ENCODE data around the gene TCF12. TPM values are rescaled to one million over a fixed set of nuclear protein-coding genes. Genes with fewer than 3 reads are reported as not detected.

The TCF12 gene
- total RNA-seq, 1 experiment from 2014 or later: 102 TPM

DNA sequence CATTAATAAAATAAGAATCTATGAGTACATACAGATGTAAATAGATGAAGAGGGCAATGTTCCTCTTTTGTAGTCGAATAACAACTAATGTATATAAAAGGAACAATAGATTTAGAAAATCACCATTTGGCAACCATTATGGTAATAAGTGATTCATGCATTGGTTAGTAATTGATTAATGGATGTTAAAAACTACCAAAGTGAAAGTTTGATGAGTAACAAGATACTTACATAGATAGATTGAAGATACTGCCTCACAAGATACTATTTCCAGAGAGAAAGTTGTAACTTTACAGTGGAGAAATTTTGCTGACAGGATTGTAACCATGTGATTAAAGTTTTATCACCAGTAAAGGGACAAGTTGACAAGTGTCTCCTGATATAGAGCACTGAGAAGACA is 55.0 kb downstream of the TCF12 start:
- no peak overlapping the region for H3K27ac ChIP-seq (ENCODE audit: low read length)
- ATAC-seq: no peak
- TF ChIP-seq TCF7L2 (IDR thresholded peaks at IDR 0.05; ENCODE audit: low read depth, low read length) (no peak), SIN3A (IDR thresholded peaks at IDR 0.05; ENCODE audit: borderline replicate concordance, insufficient read depth, low read depth, low read length) (no peak), POLR2AphosphoS5 (IDR thresholded peaks at IDR 0.05; ENCODE audit: low read depth, low read length) (no peak)
- TF ChIP-seq, protein P1, sequence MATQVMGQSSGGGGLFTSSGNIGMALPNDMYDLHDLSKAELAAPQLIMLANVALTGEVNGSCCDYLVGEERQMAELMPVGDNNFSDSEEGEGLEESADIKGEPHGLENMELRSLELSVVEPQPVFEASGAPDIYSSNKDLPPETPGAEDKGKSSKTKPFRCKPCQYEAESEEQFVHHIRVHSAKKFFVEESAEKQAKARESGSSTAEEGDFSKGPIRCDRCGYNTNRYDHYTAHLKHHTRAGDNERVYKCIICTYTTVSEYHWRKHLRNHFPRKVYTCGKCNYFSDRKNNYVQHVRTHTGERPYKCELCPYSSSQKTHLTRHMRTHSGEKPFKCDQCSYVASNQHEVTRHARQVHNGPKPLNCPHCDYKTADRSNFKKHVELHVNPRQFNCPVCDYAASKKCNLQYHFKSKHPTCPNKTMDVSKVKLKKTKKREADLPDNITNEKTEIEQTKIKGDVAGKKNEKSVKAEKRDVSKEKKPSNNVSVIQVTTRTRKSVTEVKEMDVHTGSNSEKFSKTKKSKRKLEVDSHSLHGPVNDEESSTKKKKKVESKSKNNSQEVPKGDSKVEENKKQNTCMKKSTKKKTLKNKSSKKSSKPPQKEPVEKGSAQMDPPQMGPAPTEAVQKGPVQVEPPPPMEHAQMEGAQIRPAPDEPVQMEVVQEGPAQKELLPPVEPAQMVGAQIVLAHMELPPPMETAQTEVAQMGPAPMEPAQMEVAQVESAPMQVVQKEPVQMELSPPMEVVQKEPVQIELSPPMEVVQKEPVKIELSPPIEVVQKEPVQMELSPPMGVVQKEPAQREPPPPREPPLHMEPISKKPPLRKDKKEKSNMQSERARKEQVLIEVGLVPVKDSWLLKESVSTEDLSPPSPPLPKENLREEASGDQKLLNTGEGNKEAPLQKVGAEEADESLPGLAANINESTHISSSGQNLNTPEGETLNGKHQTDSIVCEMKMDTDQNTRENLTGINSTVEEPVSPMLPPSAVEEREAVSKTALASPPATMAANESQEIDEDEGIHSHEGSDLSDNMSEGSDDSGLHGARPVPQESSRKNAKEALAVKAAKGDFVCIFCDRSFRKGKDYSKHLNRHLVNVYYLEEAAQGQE (IDR thresholded peaks at IDR 0.05; ENCODE audit: insufficient read depth in 1 of 2, low read depth in 2 of 2, low read length in 1 of 2): no peak
- TF ChIP-seq, protein P2, sequence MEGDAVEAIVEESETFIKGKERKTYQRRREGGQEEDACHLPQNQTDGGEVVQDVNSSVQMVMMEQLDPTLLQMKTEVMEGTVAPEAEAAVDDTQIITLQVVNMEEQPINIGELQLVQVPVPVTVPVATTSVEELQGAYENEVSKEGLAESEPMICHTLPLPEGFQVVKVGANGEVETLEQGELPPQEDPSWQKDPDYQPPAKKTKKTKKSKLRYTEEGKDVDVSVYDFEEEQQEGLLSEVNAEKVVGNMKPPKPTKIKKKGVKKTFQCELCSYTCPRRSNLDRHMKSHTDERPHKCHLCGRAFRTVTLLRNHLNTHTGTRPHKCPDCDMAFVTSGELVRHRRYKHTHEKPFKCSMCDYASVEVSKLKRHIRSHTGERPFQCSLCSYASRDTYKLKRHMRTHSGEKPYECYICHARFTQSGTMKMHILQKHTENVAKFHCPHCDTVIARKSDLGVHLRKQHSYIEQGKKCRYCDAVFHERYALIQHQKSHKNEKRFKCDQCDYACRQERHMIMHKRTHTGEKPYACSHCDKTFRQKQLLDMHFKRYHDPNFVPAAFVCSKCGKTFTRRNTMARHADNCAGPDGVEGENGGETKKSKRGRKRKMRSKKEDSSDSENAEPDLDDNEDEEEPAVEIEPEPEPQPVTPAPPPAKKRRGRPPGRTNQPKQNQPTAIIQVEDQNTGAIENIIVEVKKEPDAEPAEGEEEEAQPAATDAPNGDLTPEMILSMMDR (IDR thresholded peaks at IDR 0.05): no peak
- H3K4me1 ChIP-seq (ENCODE audit: control insufficient read depth, insufficient read depth, low read length): peaks cover 38% of the 10 kb centered on the region
- intact Hi-C loops (cut with micrococcal nuclease; ENCODE audit: unreplicated experiment): no loop called here
- no peak for DNase-seq (ENCODE audit: low read depth, low spot score)
- no peaks in the 10 kb centered on the region for H3K27me3 ChIP-seq (ENCODE audit: control insufficient read depth, insufficient read depth, low read length)
- no peaks in the 10 kb centered on the region for H3K36me3 ChIP-seq (ENCODE audit: control insufficient read depth, insufficient read depth, low read length)
- no peaks in the 10 kb centered on the region for H3K9me3 ChIP-seq (ENCODE audit: control insufficient read depth, insufficient read depth, low read depth, low read length)
- H3K4me3 ChIP-seq (ENCODE audit: low read depth in 2 of 2, low read length in 2 of 2): no peak overlapping the region
- ChIA-PET CTCF (no interaction called here), POLR2A (no interaction called here)
- no TSS peak for BruUV-seq (replicated peaks)
- in situ Hi-C loops (cut with HindIII; ENCODE audit: low pct_unique_long_range_greater_than_20kb, low sequenced_read_pairs): no loop called here

DNA sequence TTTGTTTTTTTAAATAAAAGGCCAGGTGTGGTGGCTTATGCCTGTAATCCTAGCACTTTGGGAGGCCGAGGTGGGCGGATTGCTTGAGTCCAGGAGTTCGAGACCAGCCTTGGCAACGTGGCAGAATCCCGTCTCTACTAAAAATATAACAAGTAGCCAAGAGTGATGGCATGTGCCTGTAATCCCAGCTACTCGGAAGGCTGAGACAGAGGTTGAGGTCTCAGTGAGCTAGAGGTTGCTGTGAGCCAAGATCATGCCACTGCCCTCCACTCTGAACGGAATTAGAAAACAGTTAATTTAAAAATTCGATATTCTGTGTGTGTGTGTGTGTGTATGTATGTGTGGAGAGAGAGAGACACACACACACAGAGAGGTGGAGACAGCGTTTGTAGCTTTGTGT is 58.8 kb downstream of the TCF12 start:
- ChIA-PET CTCF (interaction anchor here (0.7 kb wide), 1 partner anchor 295 kb away, joined by 4 read pairs; no protein-coding TSS in a partner anchor), POLR2A (no interaction called here)
- no peaks in the 10 kb centered on the region for H3K27me3 ChIP-seq (ENCODE audit: control insufficient read depth, insufficient read depth, low read length)
- DNase-seq (ENCODE audit: low read depth, low spot score): no peak
- no peaks in the 10 kb centered on the region for H3K36me3 ChIP-seq (ENCODE audit: control insufficient read depth, insufficient read depth, low read length)
- H3K4me1 ChIP-seq (ENCODE audit: control insufficient read depth, insufficient read depth, low read length): peaks cover 57% of the 10 kb centered on the region
- in situ Hi-C loops (cut with HindIII; ENCODE audit: low pct_unique_long_range_greater_than_20kb, low sequenced_read_pairs): no loop called here
- no peak for ATAC-seq
- H3K4me3 ChIP-seq (ENCODE audit: low read depth in 2 of 2, low read length in 2 of 2): no peak overlapping the region
- BruUV-seq (replicated peaks): no TSS peak
- intact Hi-C loops (cut with micrococcal nuclease; ENCODE audit: unreplicated experiment): no loop called here
- H3K9me3 ChIP-seq (ENCODE audit: control insufficient read depth, insufficient read depth, low read depth, low read length): no peaks in the 10 kb centered on the region
- no peak for TF ChIP-seq SIN3A (IDR thresholded peaks at IDR 0.05; ENCODE audit: borderline replicate concordance, insufficient read depth, low read depth, low read length)
- TF ChIP-seq, protein P2 (IDR thresholded peaks at IDR 0.05): no peak
- no peak for TF ChIP-seq TCF7L2 (IDR thresholded peaks at IDR 0.05; ENCODE audit: low read depth, low read length)
- TF ChIP-seq POLR2AphosphoS5 (IDR thresholded peaks at IDR 0.05; ENCODE audit: low read depth, low read length): no peak
- TF ChIP-seq, protein P1 (IDR thresholded peaks at IDR 0.05; ENCODE audit: insufficient read depth in 1 of 2, low read depth in 2 of 2, low read length in 1 of 2): no peak
- H3K27ac ChIP-seq (ENCODE audit: low read length): peak overlapping the region; percentile 1; the same call in 1 of the 2 replicates
